ENCODE data around the gene COA3. TPM values are rescaled to one million over a fixed set of nuclear protein-coding genes. Genes with fewer than 3 reads are reported as not detected.
A peak's percentile ranks its signal among the peaks of the same experiment; 100 is the strongest.

COA3 gene, protein sequence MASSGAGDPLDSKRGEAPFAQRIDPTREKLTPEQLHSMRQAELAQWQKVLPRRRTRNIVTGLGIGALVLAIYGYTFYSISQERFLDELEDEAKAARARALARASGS
- 102 and 119 TPM in 2 replicates for total RNA-seq (2014; rRNA removed; shearing (Covaris generic))

DNA sequence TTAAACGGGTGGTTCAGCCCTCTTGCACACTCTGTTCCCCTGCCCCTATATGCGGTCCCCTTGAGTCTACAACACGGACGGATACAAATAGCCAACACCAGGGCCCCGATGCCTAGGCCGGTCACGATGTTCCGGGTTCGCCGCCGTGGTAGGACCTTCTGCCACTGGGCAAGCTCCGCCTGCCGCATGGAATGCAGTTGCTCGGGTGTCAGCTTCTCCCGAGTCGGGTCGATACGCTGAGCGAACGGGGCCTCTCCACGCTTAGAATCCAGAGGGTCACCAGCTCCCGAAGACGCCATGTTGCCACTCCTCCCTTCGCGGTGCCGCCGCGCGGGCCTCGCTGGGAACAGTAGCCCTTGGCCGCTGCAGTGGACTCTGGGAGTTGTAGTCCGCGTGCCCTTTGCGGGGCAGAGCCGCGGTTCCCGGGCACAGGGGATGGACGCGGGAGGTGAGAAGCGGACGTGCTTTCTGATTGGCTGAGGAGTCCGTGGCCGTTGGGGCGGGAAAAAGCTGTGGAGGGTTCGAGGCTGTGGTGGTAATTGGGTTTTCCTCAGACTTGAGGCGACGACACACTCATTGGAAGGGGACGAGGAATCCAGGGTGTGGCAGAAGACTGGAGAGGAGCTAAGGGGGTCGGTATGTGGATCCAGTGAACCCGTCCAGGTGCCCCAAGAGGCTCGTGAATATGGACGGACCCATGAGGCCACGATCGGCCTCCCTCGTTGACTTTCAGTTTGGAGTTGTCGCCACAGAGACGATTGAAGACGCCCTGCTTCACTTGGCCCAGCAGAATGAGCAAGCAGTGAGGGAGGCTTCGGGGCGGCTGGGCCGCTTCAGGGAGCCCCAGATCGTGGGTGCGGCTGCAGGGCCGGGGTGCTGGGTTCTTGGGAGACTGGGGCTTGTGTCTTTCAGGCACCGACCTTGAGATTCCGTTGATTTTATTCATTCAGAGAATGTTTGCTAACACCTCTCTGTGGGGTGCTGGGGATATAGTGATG lies at the start of gene COA3, which contains the start of gene CNTD1:
TSS of gene COA3 (minus strand) at position 322 of the 998 bp plus-strand sequence. CDS start at position 299, 23 bp downstream.
TSS of gene CNTD1 (plus strand) at position 479 of the 998 bp plus-strand sequence. CDS start at position 686, 207 bp downstream.
- peak; percentile 81 for DNase-seq (ENCODE audit: low read depth)

DNA sequence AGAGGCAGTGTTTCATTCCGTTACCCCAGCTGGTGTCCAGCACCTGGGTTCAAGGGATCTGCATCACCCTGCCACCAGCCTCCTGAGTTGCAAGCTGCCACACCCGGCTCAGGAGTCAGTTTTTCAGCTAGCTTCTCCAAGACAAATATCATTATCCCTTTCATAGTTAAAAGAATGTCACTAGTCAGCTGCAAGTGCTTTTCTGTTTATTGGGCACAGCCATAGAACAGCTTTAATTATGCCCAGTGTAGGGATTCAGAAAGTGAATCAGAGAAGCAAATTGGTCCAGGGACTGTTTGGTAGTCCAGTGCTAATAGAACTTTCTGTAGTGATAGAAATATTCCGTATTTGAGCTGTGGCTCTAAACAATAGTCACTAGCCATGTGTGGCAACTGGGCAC lies 49.6 kb upstream of the COA3 start:
- DNase-seq (ENCODE audit: low read depth): no peak

DNA sequence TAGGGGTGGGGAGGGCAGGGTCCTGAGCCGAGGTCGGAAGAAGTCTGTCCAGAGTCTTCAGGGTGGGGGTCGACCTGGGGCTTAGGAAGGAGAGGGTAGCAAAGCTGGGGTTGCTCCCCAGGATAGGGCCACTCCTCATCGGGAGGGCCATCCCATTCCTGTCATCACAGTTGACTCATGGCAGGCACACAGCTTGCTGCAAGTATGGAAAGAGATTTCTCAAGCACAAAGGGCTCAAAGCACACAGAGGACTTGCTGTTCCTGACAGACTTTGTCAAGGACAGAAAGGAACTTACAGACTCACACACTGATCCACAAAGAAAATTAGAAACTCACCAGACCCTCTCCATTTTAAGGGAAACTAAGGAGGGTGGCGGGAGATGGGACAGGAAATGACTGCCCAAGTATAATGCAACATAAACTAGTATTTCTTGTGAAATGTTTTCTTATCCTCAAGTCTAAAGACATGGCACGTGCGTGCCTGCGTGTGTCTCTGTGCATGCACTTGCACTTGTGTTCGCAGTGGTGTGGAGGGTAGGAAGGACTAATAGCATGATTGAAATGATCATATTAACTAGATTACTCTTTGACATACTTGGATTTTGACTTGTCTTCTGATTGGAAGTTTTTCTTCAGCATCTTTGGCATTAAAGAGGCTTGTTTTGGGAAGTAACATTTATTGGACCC lies 48.2 kb upstream of the COA3 start:
- no peak for DNase-seq (ENCODE audit: low read depth)

DNA sequence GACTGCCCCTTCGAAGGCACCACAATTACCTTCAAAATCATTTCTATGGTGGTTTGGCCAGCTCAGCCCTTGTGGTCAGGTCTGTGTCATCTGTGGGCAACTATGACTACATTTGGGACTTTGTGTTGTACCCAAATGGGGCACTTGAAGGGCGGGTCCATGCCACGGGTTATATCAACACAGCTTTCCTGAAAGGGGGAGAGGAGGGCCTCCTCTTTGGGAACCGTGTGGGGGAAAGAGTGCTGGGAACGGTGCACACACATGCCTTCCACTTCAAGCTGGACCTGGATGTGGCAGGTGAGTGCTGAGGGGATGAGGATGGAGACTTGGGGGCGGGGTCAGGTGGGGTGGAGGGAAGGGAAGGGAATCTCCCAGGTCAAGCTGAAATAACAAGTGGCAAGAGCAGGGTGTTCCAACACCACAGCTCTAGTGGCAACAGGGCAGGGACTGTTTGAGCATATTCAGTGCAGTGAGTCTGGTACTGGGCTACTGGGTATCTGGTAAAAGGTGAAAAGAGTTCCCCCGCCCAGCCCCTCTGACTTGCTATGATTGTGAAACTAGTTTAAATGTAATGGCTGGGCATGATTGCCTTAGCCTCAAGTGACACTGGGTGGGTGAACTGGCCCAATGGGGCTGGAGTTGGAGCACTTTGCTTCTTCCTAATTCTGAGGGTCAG lies 47.6 kb upstream of the COA3 start:
- DNase-seq (ENCODE audit: low read depth): peak; percentile 44

DNA sequence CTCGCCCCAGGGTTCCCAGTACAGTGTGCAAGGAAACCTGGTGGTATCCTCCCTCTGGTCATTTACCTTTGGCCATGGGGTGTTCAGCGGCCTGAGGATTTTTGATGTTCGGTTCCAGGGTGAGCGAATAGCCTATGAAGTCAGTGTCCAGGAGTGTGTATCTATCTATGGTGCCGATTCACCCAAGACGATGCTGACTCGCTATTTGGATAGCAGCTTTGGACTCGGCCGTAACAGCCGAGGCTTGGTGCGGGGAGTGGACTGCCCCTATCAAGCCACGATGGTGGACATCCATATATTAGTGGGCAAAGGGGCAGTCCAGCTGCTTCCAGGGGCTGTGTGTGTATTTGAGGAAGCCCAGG lies 47.0 kb upstream of the COA3 start:
- no peak for DNase-seq (ENCODE audit: low read depth)

DNA sequence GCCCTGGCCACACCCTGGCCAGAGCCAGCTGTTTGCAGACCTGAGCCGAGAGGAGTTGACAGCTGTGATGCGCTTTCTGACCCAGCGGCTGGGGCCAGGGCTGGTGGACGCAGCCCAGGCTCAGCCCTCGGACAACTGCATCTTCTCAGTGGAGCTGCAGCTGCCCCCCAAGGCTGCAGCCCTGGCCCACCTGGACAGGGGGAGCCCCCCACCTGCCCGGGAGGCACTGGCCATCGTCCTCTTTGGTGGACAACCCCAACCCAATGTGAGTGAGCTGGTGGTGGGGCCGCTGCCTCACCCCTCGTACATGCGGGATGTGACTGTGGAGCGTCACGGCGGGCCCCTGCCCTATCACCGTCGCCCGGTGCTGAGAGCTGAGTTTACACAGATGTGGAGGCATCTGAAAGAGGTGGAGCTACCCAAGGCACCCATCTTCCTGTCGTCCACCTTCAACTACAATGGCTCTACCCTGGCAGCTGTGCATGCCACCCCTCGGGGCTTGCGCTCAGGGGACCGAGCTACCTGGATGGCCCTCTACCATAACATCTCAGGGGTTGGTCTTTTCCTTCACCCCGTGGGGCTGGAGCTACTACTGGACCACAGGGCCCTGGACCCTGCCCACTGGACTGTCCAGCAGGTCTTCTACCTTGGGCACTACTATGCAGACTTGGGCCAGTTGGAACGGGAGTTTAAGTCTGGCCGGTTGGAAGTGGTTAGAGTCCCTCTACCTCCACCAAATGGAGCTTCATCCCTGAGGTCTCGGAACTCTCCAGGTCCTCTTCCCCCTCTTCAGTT lies 46.5 kb upstream of the COA3 start:
- no peak for DNase-seq (ENCODE audit: low read depth)

DNA sequence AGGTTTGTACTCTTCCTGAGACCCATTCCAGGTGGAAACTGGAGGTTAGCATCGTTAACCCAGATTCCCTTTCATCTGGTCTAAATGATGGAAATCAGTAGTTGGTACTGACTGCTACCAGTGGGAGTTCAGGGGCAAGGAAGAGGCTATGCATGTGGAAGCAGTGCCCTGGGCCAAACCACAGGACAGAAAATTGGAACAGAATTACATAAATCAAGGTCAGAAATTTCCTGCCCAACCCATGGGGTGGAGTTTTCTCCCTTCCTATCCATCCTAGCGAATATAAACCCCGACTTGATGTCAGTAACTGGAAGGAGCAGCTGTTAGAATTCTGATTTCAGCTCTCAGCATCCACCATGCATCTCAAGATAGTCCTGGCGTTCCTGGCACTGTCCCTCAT lies 45.8 kb upstream of the COA3 start, which contains the start of gene AOC2:
TSS of gene AOC2 (plus strand) at position 310 of the 400 bp plus-strand sequence. CDS start at position 357, 47 bp downstream.
- no peak for DNase-seq (ENCODE audit: low read depth)

DNA sequence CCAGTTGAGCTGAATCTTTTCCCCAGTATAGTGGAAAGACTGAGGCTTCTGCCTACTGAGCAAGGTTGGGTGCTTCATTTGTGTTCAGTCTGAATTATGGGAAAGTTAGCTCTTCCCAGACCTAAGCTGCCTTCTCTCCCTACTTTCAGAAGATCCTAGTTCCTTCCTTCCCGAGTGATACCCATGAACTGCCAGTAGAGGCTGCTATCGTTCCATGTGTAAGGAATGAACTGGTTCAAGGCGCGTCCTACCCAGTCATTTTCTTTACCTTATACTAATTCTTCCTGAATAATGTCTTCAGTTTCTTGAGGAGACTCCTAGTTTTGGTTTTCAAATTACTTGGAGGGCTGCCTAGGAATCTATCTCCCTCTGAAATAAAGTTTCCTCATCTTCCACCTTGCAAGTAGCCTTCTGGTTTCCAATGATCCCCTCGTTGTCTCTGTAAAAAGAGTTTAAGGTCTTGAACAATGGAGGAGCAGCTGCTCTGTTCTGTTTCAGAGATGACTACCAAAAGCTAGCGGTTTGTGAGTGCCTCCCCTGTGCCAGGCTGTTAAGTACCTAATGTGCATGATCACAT lies 44.9 kb upstream of the COA3 start:
- peak; percentile 53 for DNase-seq (ENCODE audit: low read depth)

DNA sequence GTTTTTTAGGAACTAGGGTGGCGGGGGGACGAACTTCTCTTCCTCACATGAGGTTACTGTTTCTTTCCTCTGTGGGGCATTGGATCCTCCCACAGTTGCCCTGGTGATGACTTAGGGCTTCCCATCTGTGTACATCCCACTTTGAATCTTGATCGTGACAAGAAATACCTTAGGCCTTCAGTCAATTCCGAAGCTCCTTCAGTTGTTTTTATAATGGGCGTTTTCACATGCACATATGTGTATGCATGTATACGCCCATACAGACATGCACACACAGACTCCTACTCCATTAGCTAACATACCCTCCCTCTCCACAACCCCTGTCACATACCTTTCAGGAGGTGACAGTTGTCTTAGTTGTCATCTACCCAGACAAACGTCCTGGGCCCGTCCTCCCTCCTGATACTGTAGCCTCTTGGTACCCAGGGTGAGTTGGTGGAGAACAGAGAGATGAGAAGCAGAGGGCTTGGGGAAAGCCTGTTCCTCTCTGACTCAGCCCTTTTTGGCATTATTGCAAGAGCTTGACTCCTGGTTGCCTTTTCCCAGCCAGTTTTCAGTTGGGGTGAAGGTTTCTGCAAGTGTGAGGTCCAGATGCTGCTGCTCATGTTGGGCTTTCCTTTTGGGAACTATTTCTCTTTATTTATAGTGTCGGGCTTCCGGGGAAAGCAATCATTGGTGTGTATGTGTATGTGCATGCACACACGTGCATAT lies 43.6 kb upstream of the COA3 start:
- no peak for DNase-seq (ENCODE audit: low read depth)

DNA sequence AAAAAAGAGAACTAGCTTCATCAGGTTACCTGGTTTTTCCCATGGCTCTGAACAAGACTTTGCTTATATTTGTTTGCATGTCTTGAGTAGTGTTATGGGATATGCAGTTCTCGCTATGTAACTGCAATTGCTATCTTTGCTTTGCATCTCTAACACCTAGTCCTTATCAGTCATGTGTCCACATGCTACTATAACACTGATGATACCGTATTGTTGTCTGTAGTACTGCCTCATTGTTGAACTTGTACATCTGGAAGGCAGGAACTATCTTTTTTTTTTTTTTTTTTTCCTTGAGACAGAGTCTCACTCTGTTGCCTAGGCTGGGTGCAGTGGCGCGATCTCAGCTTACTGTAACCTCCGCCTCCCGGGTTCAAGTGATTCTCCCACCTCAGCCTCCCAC lies 37.2 kb upstream of the COA3 start:
- no peak for DNase-seq (ENCODE audit: low read depth)

DNA sequence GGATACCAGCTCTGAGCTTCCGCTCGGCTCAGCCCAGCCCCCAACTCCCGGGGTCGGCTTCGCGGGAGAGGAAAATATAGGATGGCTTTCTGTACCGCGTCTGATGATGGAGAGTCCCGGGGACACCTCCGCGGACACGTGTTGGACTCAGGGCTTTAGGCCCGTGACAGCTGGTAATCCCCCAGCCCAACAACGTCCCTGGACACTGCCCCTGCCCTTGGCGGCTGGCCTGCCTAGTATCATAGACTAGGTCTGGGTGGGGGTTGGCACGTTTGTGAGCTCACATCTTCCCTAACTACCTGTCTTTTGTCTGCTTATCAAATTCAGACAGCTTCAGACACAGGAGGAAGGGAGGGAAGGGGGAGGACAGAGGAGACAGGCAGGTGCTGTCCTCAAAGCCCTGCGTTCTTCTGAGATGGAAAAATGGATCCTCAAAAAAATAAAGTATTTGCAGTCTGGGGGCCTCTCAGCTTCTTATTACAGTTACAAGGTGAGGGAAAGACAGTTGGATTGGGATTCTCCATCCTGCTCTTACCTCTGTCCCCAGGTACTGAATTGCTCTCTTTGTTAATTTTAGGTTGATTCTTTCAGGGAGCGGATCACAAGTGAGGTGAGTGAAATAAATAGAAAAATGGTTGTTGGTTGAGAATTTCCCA lies 35.4 kb upstream of the COA3 start:
- no peak for DNase-seq (ENCODE audit: low read depth)

DNA sequence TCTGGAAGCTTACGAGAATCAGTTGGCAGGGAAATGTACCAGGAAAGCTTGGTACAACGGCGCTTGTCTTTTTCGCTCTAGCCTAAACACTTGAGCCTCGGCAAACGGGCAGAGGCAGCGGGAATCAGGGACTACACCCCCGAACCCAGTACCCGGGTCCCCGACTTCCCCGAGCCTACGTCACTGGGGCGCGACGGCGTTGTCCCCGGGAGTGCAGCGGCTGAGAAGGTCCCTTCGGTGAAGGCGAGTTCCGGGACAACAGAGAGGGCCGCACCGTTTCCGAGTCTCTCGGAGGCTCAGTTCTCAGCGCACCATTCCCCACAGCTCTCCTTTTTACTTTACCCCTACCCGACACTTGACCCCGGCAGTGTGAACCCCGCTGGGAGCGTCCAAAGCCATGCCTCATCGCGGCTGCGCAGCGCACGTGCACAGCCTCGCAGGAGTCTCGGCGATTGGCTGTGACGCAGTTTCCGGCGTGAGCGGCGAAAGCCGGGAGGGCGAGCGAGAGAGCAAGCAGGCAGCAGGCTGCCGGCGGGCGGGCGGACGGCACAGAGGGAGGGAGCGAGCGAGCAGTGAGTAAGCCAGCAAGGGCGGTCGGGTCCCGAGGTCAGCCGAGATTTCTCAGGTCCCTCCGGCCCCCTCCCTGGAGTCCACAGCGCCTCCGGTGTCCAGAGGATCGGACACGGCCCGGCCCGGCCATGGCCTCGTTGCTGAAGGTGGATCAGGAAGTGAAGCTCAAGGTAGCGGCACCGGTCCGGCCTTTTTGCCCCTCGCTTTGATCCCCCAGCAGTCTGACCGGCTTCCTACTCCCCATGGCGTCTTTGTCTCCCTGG lies 34.6 kb upstream of the COA3 start, which contains the start of gene PSME3:
TSS of gene PSME3 (plus strand) at position 464 of the 833 bp plus-strand sequence. CDS start at position 699, 235 bp downstream.
- DNase-seq (ENCODE audit: low read depth): peak; percentile 84

DNA sequence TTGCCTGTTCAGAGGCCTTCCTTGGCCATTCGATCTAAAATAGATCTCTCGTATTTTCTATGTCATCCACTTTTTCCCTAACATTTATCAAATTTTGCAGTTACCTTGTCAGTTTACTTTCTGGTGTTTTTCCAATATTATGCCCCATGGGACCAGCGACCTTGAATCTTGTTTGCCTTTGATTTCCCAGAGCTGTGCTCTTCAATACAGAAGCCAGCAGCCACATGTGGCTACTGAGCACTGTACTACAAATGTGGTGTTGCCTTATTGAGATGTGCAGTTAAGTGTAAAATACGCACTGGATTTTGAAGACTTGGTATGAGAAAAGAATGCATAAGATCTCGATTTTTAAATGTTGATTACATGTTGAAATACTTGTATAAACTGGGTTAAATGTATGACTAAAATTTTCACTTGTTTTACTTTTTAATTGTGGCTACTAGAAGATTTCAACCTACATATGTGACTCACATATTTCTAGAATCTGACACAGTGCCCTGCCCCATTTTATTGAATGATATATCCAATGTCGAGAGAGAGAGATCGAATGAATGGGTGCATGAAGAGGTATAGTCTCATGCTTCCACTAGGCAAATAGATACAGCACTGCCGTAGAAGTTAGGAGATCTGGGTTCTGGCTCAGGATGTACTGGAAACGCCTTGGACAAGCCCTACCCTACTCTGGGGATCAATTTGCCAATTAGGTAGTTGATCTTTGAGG lies 33.9 kb upstream of the COA3 start:
- DNase-seq (ENCODE audit: low read depth): no peak

DNA sequence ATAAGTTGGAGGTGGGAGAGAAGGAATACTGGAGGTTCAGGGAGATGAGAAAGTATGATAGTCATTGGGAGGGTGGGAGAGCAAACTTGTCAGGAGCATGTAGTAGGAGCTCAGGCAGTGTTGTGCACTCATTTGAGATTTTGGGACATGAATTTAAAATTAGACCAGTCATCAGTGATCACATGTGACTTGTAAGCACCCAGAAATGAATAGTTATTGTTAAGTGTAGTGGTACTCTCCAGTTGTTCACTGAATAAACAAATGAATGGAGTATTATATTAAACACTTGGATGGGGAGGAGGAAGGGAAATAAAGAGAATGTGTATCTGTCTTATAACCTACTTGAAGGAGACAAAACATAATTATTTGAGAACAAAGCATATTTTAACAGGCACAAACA lies 32.5 kb upstream of the COA3 start:
- DNase-seq (ENCODE audit: low read depth): no peak

DNA sequence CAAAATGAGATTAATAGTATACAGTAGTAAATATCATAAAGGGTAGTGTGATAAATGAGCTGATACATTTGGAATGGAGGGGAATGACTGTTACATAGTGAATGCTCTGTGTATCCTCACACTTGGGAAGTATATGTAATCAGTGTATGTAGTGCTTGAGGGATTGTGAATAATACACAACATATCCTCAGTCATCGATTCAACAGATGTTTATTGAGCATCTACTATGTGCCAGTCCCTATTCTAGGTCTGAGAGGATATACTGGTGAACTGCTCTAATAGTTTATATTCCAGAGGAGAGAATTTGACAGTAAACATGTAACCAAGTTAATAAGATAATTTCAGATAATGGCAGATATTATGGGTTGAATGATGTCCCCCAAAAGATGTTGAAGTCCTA lies 29.0 kb upstream of the COA3 start:
- DNase-seq (ENCODE audit: low read depth): no peak

DNA sequence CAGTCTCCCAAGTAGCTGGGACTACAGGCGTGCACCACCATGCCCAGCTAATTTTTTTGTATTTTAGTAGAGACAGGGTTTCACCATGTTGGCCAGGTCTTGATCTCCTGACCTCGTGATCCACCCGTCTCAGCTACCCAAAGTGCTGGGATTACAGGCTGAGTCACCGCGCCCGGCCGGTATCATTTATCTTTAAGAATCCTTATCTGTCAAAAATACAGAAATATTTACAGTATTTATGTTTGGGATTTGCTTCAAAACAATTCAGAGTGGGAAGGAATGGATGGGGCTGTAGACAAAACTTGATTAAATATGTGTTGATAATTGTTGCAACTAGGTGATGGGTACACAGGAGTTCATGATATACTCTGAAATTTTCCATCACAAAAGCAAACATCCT lies 22.7 kb upstream of the COA3 start:
- DNase-seq (ENCODE audit: low read depth): no peak

DNA sequence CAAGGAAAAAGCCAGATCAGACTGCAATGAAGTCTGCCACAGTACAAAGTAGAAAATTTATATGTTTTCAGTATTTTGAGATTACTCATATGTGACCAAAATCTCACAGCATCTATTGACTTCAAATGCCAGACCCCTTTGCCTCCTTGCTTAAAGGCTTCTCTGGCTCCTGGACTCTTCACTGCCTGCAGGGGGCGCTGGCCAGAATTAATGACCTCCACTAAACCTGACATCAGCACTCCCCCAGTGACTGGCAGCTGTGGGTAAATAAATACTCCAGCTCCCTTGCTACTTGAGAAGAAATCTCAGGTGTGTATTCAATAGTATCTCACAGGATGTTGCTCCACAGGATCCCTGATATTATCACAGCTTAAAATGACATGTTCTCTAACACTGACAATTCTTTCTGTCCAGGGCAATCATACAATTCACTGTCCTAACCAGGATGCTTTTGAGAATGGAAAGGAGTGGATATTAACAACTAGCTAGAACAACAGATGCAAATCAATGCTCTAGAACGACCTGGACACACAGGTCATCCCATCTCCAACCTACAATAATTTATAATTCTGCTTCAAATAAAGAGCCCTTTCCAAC lies 21.5 kb upstream of the COA3 start:
- peak; percentile 46 for DNase-seq (ENCODE audit: low read depth)

Data from RPMI7951 (cell line).